WTC11 (cell line): Measurements from ENCODE around the gene GALNT6.
"Not testable (repeated sequence)": the region's sequence is repeated elsewhere in the genome, so short reads cannot be mapped to it uniquely, and the experiment has no call there.

ENCODE experiments used
- CREM ChIP-seq: sonication (generic); formaldehyde crosslinking; IDR thresholded peaks from 2 replicates; pipeline ENCODE4 v1.8.1; 2022; ENCODE audit warnings: mild to moderate bottlenecking, missing genetic modification reagents, moderate library complexity
- E2F4 ChIP-seq: sonication (generic); formaldehyde crosslinking; IDR thresholded peaks from 2 replicates; pipeline ENCODE4 v1.8.1; 2022; ENCODE audit warnings: low read depth, mild to moderate bottlenecking, moderate library complexity, missing genetic modification reagents, borderline replicate concordance
- NR3C1 ChIP-seq: sonication (generic); formaldehyde crosslinking; conservative IDR thresholded peaks from 2 replicates; pipeline ENCODE4 v1.8.1; 2023; ENCODE audit warnings: low read depth, mild to moderate bottlenecking, missing genetic modification reagents
- SP1 ChIP-seq: sonication (generic); formaldehyde crosslinking; conservative IDR thresholded peaks from 2 replicates; pipeline ENCODE4 v1.8.1; 2022; ENCODE audit warnings: missing genetic modification reagents
- TEAD4 ChIP-seq: sonication (generic); formaldehyde crosslinking; IDR thresholded peaks from 2 replicates; pipeline ENCODE4 v1.8.0; 2022; ENCODE audit warnings: mild to moderate bottlenecking, missing genetic modification reagents
- ZNF121 ChIP-seq: sonication (generic); formaldehyde crosslinking; IDR thresholded peaks from 2 replicates; pipeline ENCODE4 v1.8.0; 2023; ENCODE audit warnings: missing genetic modification reagents
- ZNF138 ChIP-seq: sonication (generic); formaldehyde crosslinking; conservative IDR thresholded peaks from 2 replicates; pipeline ENCODE4 v1.8.1; 2022; ENCODE audit warnings: mild to moderate bottlenecking, moderate library complexity, missing genetic modification reagents
- TF ChIP-seq, protein P1 (sequence below): fragments of 200-600 bp; IDR thresholded peaks from 2 replicates; pipeline ENCODE4 v1.8.0; 2022; ENCODE audit warnings: antibody characterized with exemption
- TF ChIP-seq, protein P2 (sequence below): sonication (generic); formaldehyde crosslinking; IDR thresholded peaks from 2 replicates; pipeline ENCODE4 v1.8.1; 2023; ENCODE audit warnings: mild to moderate bottlenecking, missing genetic modification reagents, moderate library complexity
- TF ChIP-seq, protein P3 (sequence below): sonication (generic); formaldehyde crosslinking; IDR thresholded peaks from 2 replicates; pipeline ENCODE4 v1.8.1; 2022; ENCODE audit warnings: mild to moderate bottlenecking, moderate library complexity, missing genetic modification reagents

- TF ChIP-seq NR3C1; ZNF121; TEAD4 (CRISPR knock-in tag); E2F4 (CRISPR knock-in tag); ZNF138 (CRISPR knock-in tag); CREM; SP1 (CRISPR knock-in tag): not testable (repeated sequence)
- TF ChIP-seq, protein P1, sequence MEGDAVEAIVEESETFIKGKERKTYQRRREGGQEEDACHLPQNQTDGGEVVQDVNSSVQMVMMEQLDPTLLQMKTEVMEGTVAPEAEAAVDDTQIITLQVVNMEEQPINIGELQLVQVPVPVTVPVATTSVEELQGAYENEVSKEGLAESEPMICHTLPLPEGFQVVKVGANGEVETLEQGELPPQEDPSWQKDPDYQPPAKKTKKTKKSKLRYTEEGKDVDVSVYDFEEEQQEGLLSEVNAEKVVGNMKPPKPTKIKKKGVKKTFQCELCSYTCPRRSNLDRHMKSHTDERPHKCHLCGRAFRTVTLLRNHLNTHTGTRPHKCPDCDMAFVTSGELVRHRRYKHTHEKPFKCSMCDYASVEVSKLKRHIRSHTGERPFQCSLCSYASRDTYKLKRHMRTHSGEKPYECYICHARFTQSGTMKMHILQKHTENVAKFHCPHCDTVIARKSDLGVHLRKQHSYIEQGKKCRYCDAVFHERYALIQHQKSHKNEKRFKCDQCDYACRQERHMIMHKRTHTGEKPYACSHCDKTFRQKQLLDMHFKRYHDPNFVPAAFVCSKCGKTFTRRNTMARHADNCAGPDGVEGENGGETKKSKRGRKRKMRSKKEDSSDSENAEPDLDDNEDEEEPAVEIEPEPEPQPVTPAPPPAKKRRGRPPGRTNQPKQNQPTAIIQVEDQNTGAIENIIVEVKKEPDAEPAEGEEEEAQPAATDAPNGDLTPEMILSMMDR = not testable (repeated sequence)
- TF ChIP-seq, protein P2, sequence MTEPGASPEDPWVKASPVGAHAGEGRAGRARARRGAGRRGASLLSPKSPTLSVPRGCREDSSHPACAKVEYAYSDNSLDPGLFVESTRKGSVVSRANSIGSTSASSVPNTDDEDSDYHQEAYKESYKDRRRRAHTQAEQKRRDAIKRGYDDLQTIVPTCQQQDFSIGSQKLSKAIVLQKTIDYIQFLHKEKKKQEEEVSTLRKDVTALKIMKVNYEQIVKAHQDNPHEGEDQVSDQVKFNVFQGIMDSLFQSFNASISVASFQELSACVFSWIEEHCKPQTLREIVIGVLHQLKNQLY = not testable (repeated sequence)
- TF ChIP-seq, protein P3, sequence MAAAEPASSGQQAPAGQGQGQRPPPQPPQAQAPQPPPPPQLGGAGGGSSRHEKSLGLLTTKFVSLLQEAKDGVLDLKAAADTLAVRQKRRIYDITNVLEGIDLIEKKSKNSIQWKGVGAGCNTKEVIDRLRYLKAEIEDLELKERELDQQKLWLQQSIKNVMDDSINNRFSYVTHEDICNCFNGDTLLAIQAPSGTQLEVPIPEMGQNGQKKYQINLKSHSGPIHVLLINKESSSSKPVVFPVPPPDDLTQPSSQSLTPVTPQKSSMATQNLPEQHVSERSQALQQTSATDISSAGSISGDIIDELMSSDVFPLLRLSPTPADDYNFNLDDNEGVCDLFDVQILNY (CRISPR knock-in tag) = not testable (repeated sequence)
Observed at GRCh38 chr12:51318057-51318806, 73.0 kb downstream of the GALNT6 start.
